NCI-H1694 treated with DMSO at 0.1 percent for 48 hours (cell line): ENCODE data around the gene KRTAP10-2.
A peak's percentile ranks its signal among the peaks of the same experiment; 100 is the strongest.

ENCODE experiments used
- DNase-seq: peaks from one replicate; lab custom pipeline; 2025; lab: John Stamatoyannopoulos, UW

KRTAP10-2 gene

GRCh38 chr21:44539991-44540666 lies 11.2 kb downstream of the KRTAP10-2 start, which contains the start of gene KRTAP10-1:
Gene KRTAP10-1, minus strand, starts transcription at chr21:44540195. Its CDS starts 45 bp downstream, at chr21:44540150.
- no peak for DNase-seq

GRCh38 chr21:44539046-44539445 lies 12.3 kb downstream of the KRTAP10-2 start:
- no peak for DNase-seq

DNA sequence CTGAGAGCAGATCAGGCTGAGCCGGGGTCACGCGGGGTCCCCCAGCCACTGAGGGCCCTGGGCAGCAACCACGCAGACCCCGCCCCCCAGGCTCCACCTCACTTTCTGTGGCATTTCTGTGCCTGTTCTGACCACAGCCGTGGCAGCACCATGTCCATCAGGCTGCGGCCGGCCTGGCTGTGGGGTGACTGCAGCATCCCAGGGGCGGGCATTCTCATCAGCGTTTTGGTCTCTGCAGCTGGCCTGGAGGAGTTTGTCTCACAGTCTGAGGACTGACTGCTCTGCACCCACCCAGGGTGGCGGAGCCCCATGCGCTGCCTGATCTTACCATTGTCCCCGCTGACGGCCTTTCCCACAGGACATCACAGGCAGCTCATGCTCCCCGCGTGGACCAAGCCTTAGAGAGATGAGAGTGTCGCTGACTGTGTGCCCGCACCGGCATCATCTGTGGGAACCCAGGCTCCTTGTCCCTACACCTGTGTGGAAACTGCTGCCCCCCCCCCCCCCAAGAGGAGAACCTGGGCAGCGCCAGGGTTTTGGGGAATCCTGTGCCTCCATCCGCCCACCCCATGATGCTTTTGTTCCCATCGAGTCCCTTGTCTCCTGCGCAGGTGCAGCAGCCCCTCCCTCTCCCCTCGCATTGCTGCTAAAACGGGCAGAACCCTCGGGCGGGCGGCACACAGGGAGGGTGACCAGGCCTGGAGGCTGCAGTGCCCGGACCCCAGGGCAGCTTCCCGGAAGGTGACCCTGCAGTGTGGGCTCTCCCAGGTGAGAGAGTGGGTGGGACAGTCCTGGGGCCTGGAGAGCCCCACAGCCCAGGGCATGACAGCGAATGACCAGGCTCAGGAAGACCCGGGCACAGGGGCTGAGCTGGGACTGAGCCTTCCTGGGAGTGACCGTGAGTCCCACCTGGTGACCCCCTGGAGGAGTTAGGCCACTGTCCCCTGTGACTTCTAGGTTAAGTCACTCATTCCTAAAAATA lies 13.1 kb downstream of the KRTAP10-2 start:
- no peak for DNase-seq

GRCh38 chr21:44535963-44536362 lies 15.3 kb downstream of the KRTAP10-2 start:
- DNase-seq: no peak

DNA sequence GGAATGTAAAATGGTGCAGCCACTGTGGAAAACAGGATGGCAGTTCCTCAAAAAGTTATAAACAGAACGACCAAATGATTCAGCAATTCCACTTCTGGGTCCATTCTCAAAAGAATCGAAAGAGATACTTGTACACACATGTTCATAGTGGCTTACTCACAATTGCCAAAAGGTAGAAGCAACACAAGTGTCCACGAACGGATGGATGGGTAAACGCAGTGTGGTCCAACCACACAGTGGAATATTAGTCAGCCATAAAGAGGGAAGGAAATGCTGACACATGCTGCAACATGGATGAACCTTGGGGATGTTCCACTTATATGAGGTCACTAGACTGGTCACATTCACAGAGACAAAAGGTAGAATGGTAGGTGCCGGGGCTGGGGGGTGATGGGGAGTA lies 16.6 kb downstream of the KRTAP10-2 start:
- no peak for DNase-seq

DNA sequence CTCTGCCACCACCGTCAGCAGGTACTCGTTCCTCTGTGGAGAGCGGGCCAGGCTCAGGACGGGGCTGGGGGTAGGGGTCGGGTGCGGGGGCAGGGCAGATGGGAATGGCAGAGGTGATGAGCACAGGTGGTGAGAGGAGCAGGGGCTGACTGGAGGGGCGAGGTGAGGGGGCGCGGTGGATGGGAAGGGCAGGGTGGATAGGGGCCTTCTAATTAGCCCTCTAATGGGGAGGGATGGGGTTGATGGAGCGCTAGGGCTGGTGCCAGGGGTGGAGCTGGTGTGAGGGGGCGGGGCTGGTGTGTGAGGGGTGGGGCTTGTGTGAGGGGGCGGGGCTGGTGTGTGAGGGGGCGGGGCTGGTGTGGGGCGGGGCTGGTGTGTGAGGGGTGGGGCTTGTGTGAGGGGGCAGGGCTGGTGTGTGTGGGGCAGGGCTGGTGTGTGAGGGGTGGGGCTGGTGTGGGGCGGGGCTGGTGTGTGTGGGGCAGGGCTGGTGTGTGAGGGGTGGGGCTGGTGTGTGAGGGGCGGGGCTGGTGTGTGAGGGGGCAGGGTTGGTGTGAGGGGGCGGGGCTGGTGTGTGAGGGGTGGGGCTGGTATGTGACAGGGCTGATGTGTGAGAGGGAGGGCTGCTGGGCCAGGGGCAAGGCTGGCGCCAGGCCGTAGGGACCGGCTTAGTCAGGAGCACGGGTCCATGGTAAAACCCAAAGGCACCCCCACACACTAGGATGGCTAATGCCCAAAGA lies 17.2 kb downstream of the KRTAP10-2 start:
- no peak for DNase-seq

- no peak for DNase-seq
These were observed 18.0 kb downstream of the KRTAP10-2 start for GRCh38 chr21:44533121-44533890.

DNA sequence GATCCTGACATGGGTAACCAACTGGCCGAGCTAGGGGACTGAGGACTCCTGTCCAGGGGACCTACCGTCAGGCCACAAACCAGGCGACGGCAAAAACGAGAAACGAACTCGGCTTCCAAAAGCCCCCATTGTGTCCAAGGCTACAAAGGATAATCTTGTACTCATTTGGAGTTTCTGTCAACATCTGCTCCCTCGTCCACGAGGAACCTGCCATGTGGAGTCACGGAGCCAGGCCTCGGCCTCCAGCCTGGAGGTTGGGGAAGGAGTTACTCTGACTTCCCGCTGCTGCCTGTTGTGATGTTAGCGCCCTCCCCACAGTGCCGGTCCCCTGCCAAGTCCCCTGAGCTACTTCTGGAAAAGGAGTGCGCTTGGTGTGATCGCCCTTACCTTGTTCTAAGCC lies 18.6 kb downstream of the KRTAP10-2 start:
- DNase-seq: no peak

GRCh38 chr21:44531606-44532564 lies 19.4 kb downstream of the KRTAP10-2 start:
- DNase-seq: peak; percentile 47

GRCh38 chr21:44530903-44531605 lies 20.3 kb downstream of the KRTAP10-2 start:
- no peak for DNase-seq

GRCh38 chr21:44530221-44530902 lies 20.9 kb downstream of the KRTAP10-2 start:
- peak; percentile 27 for DNase-seq

DNA sequence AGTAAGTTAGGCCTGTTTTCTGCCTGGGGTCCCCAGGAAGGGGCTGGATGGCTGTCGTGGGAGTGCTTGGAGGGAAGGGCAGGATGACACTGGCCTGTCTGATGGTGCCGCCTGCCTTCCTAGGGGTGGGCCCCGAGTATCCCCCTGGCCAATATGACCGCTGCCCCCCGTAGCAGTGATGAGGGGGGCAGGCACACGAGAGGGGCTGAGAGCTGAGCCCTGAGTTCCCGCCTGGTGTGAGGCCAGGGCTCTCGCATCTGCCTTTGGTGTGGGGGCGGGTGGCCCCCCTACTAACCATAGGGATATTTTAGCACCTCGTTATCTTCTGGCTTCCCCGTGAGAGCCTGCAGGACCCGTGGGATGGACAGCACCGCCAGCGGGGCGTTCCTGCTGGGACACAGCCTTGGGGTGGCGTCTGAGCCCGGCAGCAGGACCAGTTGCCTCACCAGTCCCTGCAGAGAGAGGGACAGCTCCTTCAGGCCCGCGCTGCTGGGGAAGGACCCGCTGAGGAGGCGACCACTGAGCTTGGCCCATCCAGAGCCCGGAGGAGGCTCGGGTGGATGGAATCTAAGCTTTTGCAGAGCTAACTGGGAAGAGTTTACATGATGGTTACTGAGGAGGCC lies 21.7 kb downstream of the KRTAP10-2 start:
- DNase-seq: no peak

- no peak for DNase-seq
These were observed 22.3 kb downstream of the KRTAP10-2 start for GRCh38 chr21:44529011-44529421.

GRCh38 chr21:44528634-44528995 lies 22.7 kb downstream of the KRTAP10-2 start:
- DNase-seq: no peak

GRCh38 chr21:44527983-44528633 lies 23.2 kb downstream of the KRTAP10-2 start:
- DNase-seq: no peak

GRCh38 chr21:44527156-44527982 lies 23.9 kb downstream of the KRTAP10-2 start:
- no peak for DNase-seq
